H9 (cell line): ENCODE data around the gene RASGEF1C. TPM values are rescaled to one million over a fixed set of nuclear protein-coding genes. Genes with fewer than 3 reads are reported as not detected.

Experiments
- DNase-seq: peaks from one replicate; pipeline ENCODE4 v3.0.0-alpha.2; 2017
- H2AFZ ChIP-seq: one replicate; pipeline ENCODE4 v1.6.1; 2013; ENCODE audit warnings: mild to moderate bottlenecking, low read length, control low read depth, moderate library complexity
- H2AK5ac ChIP-seq: 2 replicates; pipeline ENCODE4 v1.6.1; 2013; ENCODE audit warnings: low read length, control low read depth, mixed read lengths; ENCODE audit not compliant: insufficient read length
- H2BK120ac ChIP-seq: one replicate; pipeline ENCODE4 v1.6.1; 2013; ENCODE audit warnings: low read depth, mild to moderate bottlenecking, low read length, control low read depth, inconsistent platforms; ENCODE audit not compliant: poor library complexity, severe bottlenecking
- H2BK12ac ChIP-seq: 2 replicates; pipeline ENCODE4 v1.6.1; 2013; ENCODE audit warnings: low read length, control low read depth, mixed read lengths, low read depth; ENCODE audit not compliant: insufficient read length
- H2BK15ac ChIP-seq: 2 replicates; pipeline ENCODE4 v1.6.1; 2013; ENCODE audit warnings: low read depth, low read length, control low read depth
- H2BK20ac ChIP-seq: one replicate; pipeline ENCODE4 v1.6.1; 2013; ENCODE audit warnings: low read depth, mild to moderate bottlenecking, low read length, control low read depth, inconsistent platforms; ENCODE audit not compliant: poor library complexity, severe bottlenecking
- H2BK5ac ChIP-seq: 2 replicates; pipeline ENCODE4 v1.6.1; 2013; ENCODE audit warnings: low read length, control low read depth, mixed read lengths; ENCODE audit not compliant: insufficient read length
- H3K14ac ChIP-seq: 2 replicates; pipeline ENCODE4 v1.6.1; 2013; ENCODE audit warnings: low read length, control low read depth; ENCODE audit not compliant: insufficient read depth
- H3K18ac ChIP-seq: 2 replicates; pipeline ENCODE4 v1.6.1; 2013; ENCODE audit warnings: low read depth, mild to moderate bottlenecking, mixed read lengths, low read length, control low read depth; ENCODE audit not compliant: insufficient read length
- H3K23ac ChIP-seq: 2 replicates; pipeline ENCODE4 v1.6.1; 2013; ENCODE audit warnings: low read length, control low read depth, mixed read lengths, low read depth; ENCODE audit not compliant: insufficient read length
- H3K23me2 ChIP-seq: 2 replicates; pipeline ENCODE4 v1.6.1; 2013; ENCODE audit warnings: low read depth, mild to moderate bottlenecking, mixed read lengths, low read length, control low read depth; ENCODE audit not compliant: insufficient read length, poor library complexity, severe bottlenecking
- H3K27ac ChIP-seq: 2 replicates; pipeline ENCODE4 v1.5.1; 2013; ENCODE audit warnings: low read length, control low read depth, mixed read lengths, low read depth; ENCODE audit not compliant: insufficient read length
- H3K27me3 ChIP-seq: 2 replicates; pipeline ENCODE4 v1.6.1; 2013; ENCODE audit warnings: low read length, control low read depth, inconsistent platforms; ENCODE audit not compliant: insufficient read depth
- H3K4ac ChIP-seq: 2 replicates; pipeline ENCODE4 v1.6.1; 2013; ENCODE audit warnings: low read depth, mild to moderate bottlenecking, control low read depth, inconsistent platforms, low read length, moderate library complexity
- H3K4me1 ChIP-seq: 2 replicates; pipeline ENCODE4 v1.6.1; 2013; ENCODE audit warnings: low read length, control low read depth, inconsistent platforms; ENCODE audit not compliant: insufficient read depth
- H3K4me2 ChIP-seq: 2 replicates; pipeline ENCODE4 v1.6.1; 2013; ENCODE audit warnings: low read length, control low read depth, mixed read lengths; ENCODE audit not compliant: insufficient read length, insufficient read depth
- H3K56ac ChIP-seq: 2 replicates; pipeline ENCODE4 v1.6.1; 2013; ENCODE audit warnings: low read depth, mild to moderate bottlenecking, mixed read lengths, low read length, control low read depth; ENCODE audit not compliant: insufficient read length
- H3K79me1 ChIP-seq: 2 replicates; pipeline ENCODE4 v1.6.1; 2013; ENCODE audit warnings: low read depth, mild to moderate bottlenecking, moderate library complexity, low read length, control low read depth, inconsistent platforms; ENCODE audit not compliant: insufficient read depth, poor library complexity, severe bottlenecking
- H3K79me2 ChIP-seq: 2 replicates; pipeline ENCODE4 v1.6.1; 2013; ENCODE audit warnings: low read length, control low read depth, inconsistent platforms; ENCODE audit not compliant: insufficient read depth
- H3K9ac ChIP-seq: 2 replicates; pipeline ENCODE4 v1.6.1; 2013; ENCODE audit warnings: low read length, control low read depth, mixed read lengths; ENCODE audit not compliant: insufficient read length; ENCODE audit errors: extremely low read depth
- H3K9me3 ChIP-seq: one replicate; pipeline ENCODE4 v1.6.1; 2013; ENCODE audit warnings: low read depth, low read length, inconsistent platforms; ENCODE audit not compliant: control insufficient read depth
- H3T11ph ChIP-seq: one replicate; pipeline ENCODE4 v1.6.1; 2013; ENCODE audit warnings: mild to moderate bottlenecking, low read length, control low read depth, inconsistent platforms
- H4K20me1 ChIP-seq: one replicate; pipeline ENCODE4 v1.6.1; 2013; ENCODE audit not compliant: control insufficient read depth, insufficient read length, insufficient read depth
- H4K5ac ChIP-seq: 2 replicates; pipeline ENCODE4 v1.6.1; 2013; ENCODE audit warnings: low read depth, mild to moderate bottlenecking, mixed read lengths, low read length, control low read depth; ENCODE audit not compliant: insufficient read length
- H4K8ac ChIP-seq: replicated peaks from 2 replicates; pipeline ENCODE4 v1.6.1; 2013; ENCODE audit warnings: low read length, control low read depth, mixed read lengths, low read depth; ENCODE audit not compliant: insufficient read length
- H4K91ac ChIP-seq: 2 replicates; pipeline ENCODE4 v1.6.1; 2013; ENCODE audit warnings: low read depth, mild to moderate bottlenecking, moderate library complexity, mixed read lengths, low read length, control low read depth; ENCODE audit not compliant: insufficient read length
- H3K27ac Mint-ChIP-seq, 3 experiments: 2 replicates in 2 of 3; 3 replicates in 1 of 3; pipeline ENCODE4 v1.8.0; 2020 to 2021; ENCODE audit warnings: mixed read lengths in 3 of 3, mild to moderate bottlenecking in 1 of 3, moderate library complexity in 1 of 3
- H3K27me3 Mint-ChIP-seq: 2 replicates; pipeline ENCODE4 v1.8.0; 2021; ENCODE audit warnings: low read depth, mild to moderate bottlenecking, moderate library complexity, mixed read lengths
- H3K36me3 Mint-ChIP-seq, 3 experiments: 2 replicates in 2 of 3; 3 replicates in 1 of 3; pipeline ENCODE4 v1.8.0; 2020 to 2021; ENCODE audit warnings: low read depth in 3 of 3, mixed read lengths in 3 of 3; ENCODE audit not compliant: insufficient read depth in 1 of 3
- H3K4me1 Mint-ChIP-seq, 2 experiments: 2 replicates each; pipeline ENCODE4 v1.8.0; 2020; ENCODE audit warnings: mixed read lengths in 2 of 2
- H3K4me3 Mint-ChIP-seq, 2 experiments: 2 replicates in 1 of 2; 3 replicates in 1 of 2; pipeline ENCODE4 v1.8.0; 2020 to 2021; ENCODE audit warnings: mild to moderate bottlenecking in 2 of 2, mixed read lengths in 2 of 2, moderate library complexity in 1 of 2
- H3K9me3 Mint-ChIP-seq, 2 experiments: 2 replicates in 1 of 2; 3 replicates in 1 of 2; pipeline ENCODE4 v1.8.0; 2020; ENCODE audit warnings: mild to moderate bottlenecking in 2 of 2, mixed read lengths in 2 of 2, moderate library complexity in 1 of 2
- WGBS: extraction: QIAGEN DNeasy Blood & Tissue Kit; methylation state at CpG from one replicate; pipeline ENCODE4 v1.1.7; 2013; ENCODE audit warnings: missing lambda C conversion rate, low lambda C conversion rate, mixed read lengths; ENCODE audit not compliant: insufficient read length; ENCODE audit errors: extremely low coverage; 5-methylcytosine and 5-hydroxymethylcytosine counted together
- total RNA-seq: library from RNA; stranded (reverse); gene quantifications from 2 replicates; pipeline ENCODE4 v1.2.1, GENCODE V29; 2021
- TF ChIP-seq, protein P1 (sequence below): fragments of 200-600 bp; sonication (generic); conservative IDR thresholded peaks from 3 replicates; pipeline ENCODE4 v1.8.0; 2021; ENCODE audit warnings: antibody characterized with exemption, mild to moderate bottlenecking

The RASGEF1C gene
- total RNA-seq, 1 experiment from 2014 or later: 0.83 TPM

DNA sequence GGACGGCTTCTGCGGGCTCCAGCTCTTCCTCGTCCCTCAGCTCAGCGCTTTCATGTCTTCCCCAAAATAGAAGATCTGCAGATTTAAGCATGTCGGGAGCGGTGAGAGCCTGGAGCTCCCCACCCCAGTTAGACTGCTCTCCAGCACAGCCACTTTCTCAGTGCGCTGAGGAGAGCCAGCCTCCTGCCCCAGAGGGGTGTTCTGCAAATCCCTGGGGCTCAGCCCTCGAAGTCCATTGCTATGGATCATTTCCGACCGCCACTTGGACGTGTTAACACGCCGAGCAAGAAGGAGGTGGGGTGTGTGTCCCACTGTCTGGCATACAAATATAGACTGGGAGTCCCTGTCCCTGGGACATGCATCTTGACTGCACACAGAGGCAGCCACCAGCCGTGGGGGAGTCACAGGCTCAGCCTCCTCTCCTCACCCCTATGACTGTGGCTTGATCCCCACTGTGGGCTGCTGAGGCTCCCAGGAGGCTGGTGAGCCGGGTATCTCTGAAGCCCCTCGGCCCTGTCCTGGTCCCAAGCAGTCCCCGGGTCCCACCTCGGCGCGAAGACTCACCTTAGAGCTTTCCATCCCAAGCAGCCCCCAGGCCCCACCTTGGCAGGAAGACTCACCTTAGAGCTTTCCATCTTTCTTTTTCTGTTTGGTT lies 107.4 kb downstream of the RASGEF1C start:
- Histone ChIP-seq H2AK5ac (no peak overlapping the region), H3K56ac (no peak overlapping the region), H3T11ph (no peak overlapping the region), H3K27ac (no peak overlapping the region), H3K27me3 (no peaks in the 10 kb centered on the region), H3K4ac (no peak overlapping the region), H3K9me3 (no peaks in the 10 kb centered on the region), H2BK15ac (no peak overlapping the region), H3K79me2 (no peaks in the 10 kb centered on the region), H4K20me1 (no peaks in the 10 kb centered on the region), H3K9ac (no peak overlapping the region), H4K91ac (no peak overlapping the region), H3K23ac (no peak overlapping the region), H2BK5ac (no peak overlapping the region), H4K5ac (no peak overlapping the region), H3K4me2 (no peak overlapping the region), H3K4me1 (no peaks in the 10 kb centered on the region), H3K23me2 (peaks cover 2% of the 10 kb centered on the region), H2AFZ (no peak overlapping the region), H3K79me1 (no peaks in the 10 kb centered on the region), H2BK20ac (no peak overlapping the region), H2BK12ac (no peak overlapping the region), H2BK120ac (no peak overlapping the region), H3K18ac (no peak overlapping the region), H3K14ac (no peak overlapping the region), H4K8ac (no peak overlapping the region)
- Mint-ChIP-seq H3K27me3 (peaks cover 3% of the 10 kb centered on the region), H3K36me3 (peaks cover 2 to 11% (median 5%) of the 10 kb centered on the region in 3 experiments; a peak in 6 of 7 replicates), H3K27ac (no peak overlapping the region), H3K4me1 (0 out of 4 replicates have a peak, but pooled peaks cover 0 to 2% of the 10 kb centered on the region in 2 experiments), H3K4me3 (no peak overlapping the region), H3K9me3 (peaks cover 5 to 17% of the 10 kb centered on the region in 2 experiments)
- TF ChIP-seq, protein P1, sequence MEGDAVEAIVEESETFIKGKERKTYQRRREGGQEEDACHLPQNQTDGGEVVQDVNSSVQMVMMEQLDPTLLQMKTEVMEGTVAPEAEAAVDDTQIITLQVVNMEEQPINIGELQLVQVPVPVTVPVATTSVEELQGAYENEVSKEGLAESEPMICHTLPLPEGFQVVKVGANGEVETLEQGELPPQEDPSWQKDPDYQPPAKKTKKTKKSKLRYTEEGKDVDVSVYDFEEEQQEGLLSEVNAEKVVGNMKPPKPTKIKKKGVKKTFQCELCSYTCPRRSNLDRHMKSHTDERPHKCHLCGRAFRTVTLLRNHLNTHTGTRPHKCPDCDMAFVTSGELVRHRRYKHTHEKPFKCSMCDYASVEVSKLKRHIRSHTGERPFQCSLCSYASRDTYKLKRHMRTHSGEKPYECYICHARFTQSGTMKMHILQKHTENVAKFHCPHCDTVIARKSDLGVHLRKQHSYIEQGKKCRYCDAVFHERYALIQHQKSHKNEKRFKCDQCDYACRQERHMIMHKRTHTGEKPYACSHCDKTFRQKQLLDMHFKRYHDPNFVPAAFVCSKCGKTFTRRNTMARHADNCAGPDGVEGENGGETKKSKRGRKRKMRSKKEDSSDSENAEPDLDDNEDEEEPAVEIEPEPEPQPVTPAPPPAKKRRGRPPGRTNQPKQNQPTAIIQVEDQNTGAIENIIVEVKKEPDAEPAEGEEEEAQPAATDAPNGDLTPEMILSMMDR: no peak
- DNase-seq: no peak
- no CpG with 5 or more reads among the region's 20 CpGs for WGBS
